Neutrophil (primary cell): ENCODE measurements around the gene ABHD8.
A peak's percentile ranks its signal among the peaks of the same experiment; 100 is the strongest.

Source experiments
- H3K27ac ChIP-seq: fragments of 200-600 bp; sonication (generic); 2 replicates; pipeline ENCODE4 v1.5.1; 2016; ENCODE audit warnings: mild to moderate bottlenecking, moderate library complexity
- H3K27me3 ChIP-seq: fragments of 200-600 bp; sonication (generic); 2 replicates; pipeline ENCODE4 v1.6.0; 2016; ENCODE audit warnings: mild to moderate bottlenecking
- H3K36me3 ChIP-seq: fragments of 200-600 bp; sonication (generic); 2 replicates; pipeline ENCODE4 v1.5.1; 2017
- H3K4me1 ChIP-seq, 2 experiments: fragments of 200-600 bp in 1 of 2; sonication (generic) in 1 of 2; 1 replicate in 1 of 2; 2 replicates in 1 of 2; pipeline versions ENCODE4 v1.5.1 to v1.6.1; 2013 to 2016; ENCODE audit warnings: low read depth in 1 of 2, low read length in 1 of 2, mild to moderate bottlenecking in 1 of 2, moderate library complexity in 1 of 2; ENCODE audit not compliant: control insufficient read depth in 1 of 2, insufficient read depth in 1 of 2
- H3K4me3 ChIP-seq, 2 experiments: fragments of 200-600 bp in 1 of 2; sonication (generic) in 1 of 2; 1 replicate in 1 of 2; 2 replicates in 1 of 2; pipeline ENCODE4 v1.5.1; 2013 to 2016; ENCODE audit warnings: low read depth in 1 of 2, low read length in 1 of 2, mild to moderate bottlenecking in 1 of 2, moderate library complexity in 1 of 2
- H3K9me3 ChIP-seq: fragments of 200-600 bp; sonication (generic); 2 replicates; pipeline ENCODE4 v1.5.1; 2016
- TF ChIP-seq, protein P1 (sequence below): fragments of 200-600 bp; sonication (generic); IDR thresholded peaks from 2 replicates; pipeline ENCODE4 v1.5.1; 2016; ENCODE audit warnings: antibody characterized with exemption

Gene ABHD8, protein sequence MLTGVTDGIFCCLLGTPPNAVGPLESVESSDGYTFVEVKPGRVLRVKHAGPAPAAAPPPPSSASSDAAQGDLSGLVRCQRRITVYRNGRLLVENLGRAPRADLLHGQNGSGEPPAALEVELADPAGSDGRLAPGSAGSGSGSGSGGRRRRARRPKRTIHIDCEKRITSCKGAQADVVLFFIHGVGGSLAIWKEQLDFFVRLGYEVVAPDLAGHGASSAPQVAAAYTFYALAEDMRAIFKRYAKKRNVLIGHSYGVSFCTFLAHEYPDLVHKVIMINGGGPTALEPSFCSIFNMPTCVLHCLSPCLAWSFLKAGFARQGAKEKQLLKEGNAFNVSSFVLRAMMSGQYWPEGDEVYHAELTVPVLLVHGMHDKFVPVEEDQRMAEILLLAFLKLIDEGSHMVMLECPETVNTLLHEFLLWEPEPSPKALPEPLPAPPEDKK

DNA sequence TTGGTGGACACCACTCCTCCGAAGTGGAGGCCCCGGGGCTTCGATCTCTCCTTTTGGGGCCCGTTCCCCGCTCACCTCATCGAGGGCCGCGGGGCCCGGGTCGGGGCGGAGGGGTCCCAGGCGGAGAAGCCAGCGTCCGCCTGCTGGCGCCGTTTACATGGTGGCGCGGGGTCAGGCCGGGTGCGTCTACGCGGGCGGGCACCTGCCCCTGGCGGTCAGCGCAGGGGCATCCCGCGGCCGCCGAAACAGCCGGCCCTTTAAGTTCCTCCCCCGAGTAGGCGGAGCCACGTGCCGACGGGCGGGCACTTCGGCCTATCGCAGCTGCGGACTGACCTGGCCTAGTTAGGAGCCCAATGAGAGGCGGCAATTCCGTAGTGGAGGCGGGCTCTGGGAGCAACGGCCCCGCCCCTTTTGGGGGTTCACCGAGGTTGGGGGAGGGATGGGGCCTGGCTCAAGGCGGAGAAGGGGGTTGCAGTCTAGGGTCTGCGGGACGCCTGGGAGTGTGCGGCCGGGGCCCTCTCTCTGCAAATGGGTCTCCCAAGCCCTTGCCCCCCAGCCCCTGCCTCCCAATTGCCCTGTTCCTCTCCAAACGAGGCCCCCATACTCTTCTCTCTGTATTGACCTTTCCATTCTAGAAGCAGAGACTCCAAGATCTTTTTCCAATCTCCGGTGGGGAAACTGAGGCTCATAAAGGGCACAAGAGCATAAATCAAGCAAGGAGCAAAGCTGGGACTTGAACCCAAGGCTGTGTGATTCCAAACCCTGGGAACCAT lies at the start of gene ABHD8:
ABHD8 (minus strand) TSS at position 259 of the 773 bp plus-strand sequence. CDS start 1,809 bp downstream, outside the sequence.
- peak within 1 kb of the TSS; percentile 75 to 91 for H3K4me3 ChIP-seq
- no peaks in the 10 kb centered on the region for H3K9me3 ChIP-seq
- peak within 1 kb of the TSS; percentile 72 for H3K27ac ChIP-seq
- TF ChIP-seq, protein P1, sequence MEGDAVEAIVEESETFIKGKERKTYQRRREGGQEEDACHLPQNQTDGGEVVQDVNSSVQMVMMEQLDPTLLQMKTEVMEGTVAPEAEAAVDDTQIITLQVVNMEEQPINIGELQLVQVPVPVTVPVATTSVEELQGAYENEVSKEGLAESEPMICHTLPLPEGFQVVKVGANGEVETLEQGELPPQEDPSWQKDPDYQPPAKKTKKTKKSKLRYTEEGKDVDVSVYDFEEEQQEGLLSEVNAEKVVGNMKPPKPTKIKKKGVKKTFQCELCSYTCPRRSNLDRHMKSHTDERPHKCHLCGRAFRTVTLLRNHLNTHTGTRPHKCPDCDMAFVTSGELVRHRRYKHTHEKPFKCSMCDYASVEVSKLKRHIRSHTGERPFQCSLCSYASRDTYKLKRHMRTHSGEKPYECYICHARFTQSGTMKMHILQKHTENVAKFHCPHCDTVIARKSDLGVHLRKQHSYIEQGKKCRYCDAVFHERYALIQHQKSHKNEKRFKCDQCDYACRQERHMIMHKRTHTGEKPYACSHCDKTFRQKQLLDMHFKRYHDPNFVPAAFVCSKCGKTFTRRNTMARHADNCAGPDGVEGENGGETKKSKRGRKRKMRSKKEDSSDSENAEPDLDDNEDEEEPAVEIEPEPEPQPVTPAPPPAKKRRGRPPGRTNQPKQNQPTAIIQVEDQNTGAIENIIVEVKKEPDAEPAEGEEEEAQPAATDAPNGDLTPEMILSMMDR: peak; percentile 96
- no peaks in the 10 kb centered on the region for H3K27me3 ChIP-seq
- H3K36me3 ChIP-seq: no peaks in the 10 kb centered on the region
- H3K4me1 ChIP-seq: peaks cover 42 to 43% of the 10 kb centered on the region in 2 experiments

DNA sequence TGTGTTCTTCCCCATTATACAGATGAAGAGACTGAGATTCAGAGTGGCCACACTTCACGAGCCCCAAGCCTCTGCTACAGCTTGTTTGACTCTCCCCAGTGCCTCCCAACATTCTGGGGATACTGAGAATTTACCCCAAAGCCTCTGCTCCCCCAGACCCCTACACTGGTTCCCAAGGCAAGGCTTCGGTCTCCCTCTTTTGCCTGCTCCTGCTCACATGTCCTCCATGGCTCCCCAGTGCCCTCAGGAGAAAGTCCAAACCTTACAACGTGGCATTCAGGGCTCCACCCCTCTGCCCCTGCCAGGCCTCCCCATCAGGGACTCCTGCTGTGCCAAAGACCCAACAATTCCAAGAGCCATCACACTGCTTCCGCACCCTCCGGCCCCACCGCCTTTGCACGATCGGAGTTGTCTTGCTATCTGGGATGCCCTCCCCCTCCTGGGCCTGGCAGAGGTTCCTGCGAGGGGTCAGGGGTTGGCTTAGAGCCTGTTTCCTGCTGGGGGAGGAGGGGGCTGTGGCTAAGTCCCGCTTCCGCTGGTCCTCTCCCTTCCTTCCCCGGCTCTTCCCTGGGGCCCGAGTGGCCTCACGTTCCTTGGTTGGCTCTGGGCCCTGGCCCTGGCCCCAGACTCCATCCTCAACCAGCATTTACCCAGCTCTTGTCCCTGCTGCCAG lies 49.5 kb upstream of the ABHD8 start:
- no peaks in the 10 kb centered on the region for H3K9me3 ChIP-seq
- H3K27ac ChIP-seq: no peak overlapping the region
- TF ChIP-seq, protein P1: no peak
- peaks cover 0 to 4% of the 10 kb centered on the region in 2 experiments for H3K4me1 ChIP-seq
- H3K27me3 ChIP-seq: peaks cover 61% of the 10 kb centered on the region
- H3K36me3 ChIP-seq: no peaks in the 10 kb centered on the region
- no peak overlapping the region for H3K4me3 ChIP-seq

DNA sequence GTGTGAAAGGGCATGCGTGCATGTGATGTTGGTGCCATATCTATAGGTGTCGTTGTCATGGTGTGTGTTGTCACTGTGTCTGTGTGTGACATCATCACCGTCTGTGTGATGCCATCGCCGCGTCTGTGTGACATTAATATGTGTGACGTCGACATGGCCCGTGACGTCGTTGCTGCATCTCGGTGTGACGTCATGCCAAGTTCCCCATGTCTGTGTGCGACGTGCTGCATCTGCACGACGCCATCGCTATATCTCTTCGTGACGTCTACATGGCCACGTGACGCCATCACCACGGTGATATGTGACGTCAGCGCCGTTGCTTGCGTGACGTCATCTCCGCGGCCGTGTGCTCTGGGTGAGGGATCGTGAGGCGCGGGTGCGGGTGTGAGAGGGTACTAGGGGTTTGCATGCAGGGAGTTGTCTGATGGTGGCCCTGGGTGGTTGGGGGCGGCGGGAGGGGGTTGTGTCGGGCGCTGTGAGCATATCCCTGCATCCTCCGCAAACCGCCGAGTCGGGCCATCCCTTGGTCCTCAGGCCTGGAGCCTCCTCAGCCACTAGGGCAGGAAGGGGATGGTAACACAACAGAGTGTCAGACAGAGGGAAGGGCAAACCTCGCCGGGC lies 48.7 kb upstream of the ABHD8 start:
- Histone ChIP-seq H3K36me3 (no peaks in the 10 kb centered on the region), H3K4me3 (no peak overlapping the region), H3K27me3 (peaks cover 69% of the 10 kb centered on the region), H3K27ac (no peak overlapping the region), H3K9me3 (no peaks in the 10 kb centered on the region), H3K4me1 (peaks cover 0 to 4% of the 10 kb centered on the region in 2 experiments)
- TF ChIP-seq, protein P1: no peak

DNA sequence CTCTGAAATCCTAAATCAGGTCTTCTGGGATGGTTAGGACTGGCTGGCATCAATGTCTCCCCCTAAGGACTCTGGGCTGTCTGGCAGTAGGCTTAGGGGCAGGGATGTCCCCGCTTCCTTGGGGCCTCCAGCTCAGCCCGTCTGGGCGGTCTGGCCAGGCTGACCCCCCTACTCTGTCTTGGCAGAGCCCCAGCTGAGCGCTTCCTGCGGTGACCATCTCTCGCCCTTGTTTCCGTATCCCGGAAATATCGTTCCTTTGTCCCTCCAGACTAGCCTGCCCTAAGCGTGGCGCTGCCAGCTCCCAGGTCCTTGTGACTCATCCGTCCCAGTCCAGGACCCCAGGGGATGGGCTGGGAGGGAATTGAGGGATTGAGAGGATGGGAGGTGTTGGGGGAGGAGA lies 45.5 kb upstream of the ABHD8 start:
- Histone ChIP-seq H3K27me3 (peaks cover 73% of the 10 kb centered on the region), H3K4me3 (no peak overlapping the region), H3K4me1 (peaks cover 2 to 4% of the 10 kb centered on the region in 2 experiments), H3K27ac (no peak overlapping the region), H3K9me3 (no peaks in the 10 kb centered on the region), H3K36me3 (no peaks in the 10 kb centered on the region)
- TF ChIP-seq, protein P1: no peak

DNA sequence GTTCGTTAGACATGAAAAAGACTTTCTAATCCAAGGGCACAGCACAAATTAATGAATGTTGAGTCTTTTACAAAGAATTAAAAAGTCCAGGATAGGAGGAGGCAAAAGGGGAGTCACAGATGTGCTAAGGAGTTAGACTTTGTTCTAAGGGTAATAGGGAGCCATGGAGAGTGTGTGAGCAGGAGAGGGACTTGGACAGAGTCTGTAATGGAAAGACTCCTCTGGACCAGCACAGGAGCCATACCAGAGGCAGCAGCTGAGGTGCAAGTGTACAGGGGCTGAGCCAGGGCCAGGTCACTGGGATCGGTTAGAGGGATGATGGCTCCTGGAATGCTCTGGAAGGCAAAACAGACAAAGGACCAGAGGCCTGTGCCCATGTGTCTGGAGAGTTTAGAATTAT lies 44.7 kb upstream of the ABHD8 start:
- Histone ChIP-seq H3K27me3 (peaks cover 65% of the 10 kb centered on the region), H3K36me3 (no peaks in the 10 kb centered on the region), H3K4me3 (no peak overlapping the region), H3K9me3 (no peaks in the 10 kb centered on the region), H3K4me1 (peaks cover 2 to 4% of the 10 kb centered on the region in 2 experiments), H3K27ac (no peak overlapping the region)
- TF ChIP-seq, protein P1: no peak
